DND-41 (cell line): ENCODE measurements around the gene CASP8AP2.
"Not testable (repeated sequence)": the region's sequence is repeated elsewhere in the genome, so short reads cannot be mapped to it uniquely, and the experiment has no call there.

ENCODE experiments used
- ATAC-seq: fragments of 200-7000 bp; cut with Tn5 transposase; 3 replicates; pipeline ENCODE4 v1.9.1; 2021; ENCODE audit warnings: low read depth; ENCODE audit not compliant: insufficient read depth
- DNase-seq: peaks from one replicate; pipeline ENCODE4 v3.0.0-alpha.2; 2020
- H2AFZ ChIP-seq: 2 replicates; pipeline ENCODE4 v1.6.0; 2012; ENCODE audit warnings: low read depth, low read length
- H3K27ac ChIP-seq: 2 replicates; pipeline ENCODE4 v1.5.1; 2012; ENCODE audit warnings: low read length, inconsistent platforms
- H3K27me3 ChIP-seq: fragments of 200-600 bp; sonication (generic); 2 replicates; pipeline ENCODE4 v1.6.0; 2012; ENCODE audit warnings: low read length, mild to moderate bottlenecking, inconsistent platforms; ENCODE audit not compliant: insufficient read depth, poor library complexity
- H3K36me3 ChIP-seq: 2 replicates; pipeline ENCODE4 v1.5.1; 2012; ENCODE audit warnings: low read length, inconsistent platforms; ENCODE audit not compliant: insufficient read depth
- H3K4me1 ChIP-seq: 2 replicates; pipeline ENCODE4 v1.5.1; 2012; ENCODE audit warnings: mild to moderate bottlenecking, low read length; ENCODE audit not compliant: insufficient read depth
- H3K4me2 ChIP-seq: 2 replicates; pipeline ENCODE4 v1.6.0; 2012; ENCODE audit warnings: mild to moderate bottlenecking, moderate library complexity, low read length, inconsistent platforms; ENCODE audit not compliant: insufficient read depth
- H3K4me3 ChIP-seq, 2 experiments: fragments of 200-600 bp in 1 of 2; shearing (Covaris generic) in 1 of 2; 2 replicates each; pipeline ENCODE4 v1.5.1; 2012 to 2016; ENCODE audit warnings: inconsistent platforms in 2 of 2, low read length in 2 of 2, mild to moderate bottlenecking in 2 of 2, low read depth in 1 of 2, moderate library complexity in 1 of 2
- H3K79me2 ChIP-seq: 2 replicates; pipeline ENCODE4 v1.6.0; 2012; ENCODE audit warnings: low read length, inconsistent platforms; ENCODE audit not compliant: insufficient read depth
- H3K9ac ChIP-seq: 2 replicates; pipeline ENCODE4 v1.6.0; 2012; ENCODE audit warnings: low read depth, mild to moderate bottlenecking, inconsistent platforms, low read length, moderate library complexity
- H3K9me3 ChIP-seq: 2 replicates; pipeline ENCODE4 v1.5.1; 2012; ENCODE audit warnings: low read length, moderate library complexity, mild to moderate bottlenecking, inconsistent platforms; ENCODE audit not compliant: insufficient read depth, severe bottlenecking
- H4K20me1 ChIP-seq: 2 replicates; pipeline ENCODE4 v1.6.0; 2012; ENCODE audit warnings: low read length; ENCODE audit not compliant: insufficient read depth
- EZH2 ChIP-seq: IDR thresholded peaks from 3 replicates; pipeline ENCODE4 v1.6.1; 2012; ENCODE audit warnings: borderline replicate concordance, low read depth, mild to moderate bottlenecking, moderate library complexity, low read length, inconsistent platforms; ENCODE audit not compliant: severe bottlenecking
- TF ChIP-seq, protein P1 (sequence below): IDR thresholded peaks from 2 replicates; pipeline ENCODE4 v1.5.1; 2012; ENCODE audit warnings: borderline replicate concordance, low read length, moderate library complexity, mild to moderate bottlenecking; ENCODE audit not compliant: poor library complexity, severe bottlenecking; ENCODE audit errors: extremely low read depth

Gene CASP8AP2

DNA sequence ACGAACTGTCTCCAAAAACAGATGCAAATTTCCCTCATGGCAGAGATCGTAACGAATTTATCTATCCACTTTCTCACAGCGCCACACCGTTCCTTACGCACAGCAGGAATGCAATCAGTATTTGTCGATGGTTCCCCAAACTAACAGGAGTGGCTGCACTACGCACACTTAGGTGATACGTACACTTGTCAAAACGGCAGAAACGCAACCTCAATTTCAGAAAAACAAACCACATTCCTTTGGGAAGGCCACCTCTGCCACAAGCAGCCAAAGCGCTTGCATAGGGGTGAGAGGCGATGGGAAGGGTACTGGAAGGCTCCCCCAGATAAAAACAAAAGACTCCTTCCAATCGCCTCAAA lies 10.7 kb upstream of the CASP8AP2 start:
- Histone ChIP-seq H3K9ac (peak overlapping the region; percentile 73), H3K4me1 (peaks cover 28% of the 10 kb centered on the region), H2AFZ (peak overlapping the region; percentile 97), H3K27me3 (no peaks in the 10 kb centered on the region), H3K4me2 (peak overlapping the region; percentile 81), H3K79me2 (peaks cover 67% of the 10 kb centered on the region), H4K20me1 (peaks cover 28% of the 10 kb centered on the region; the same call in 1 of the 2 replicates), H3K4me3 (peak overlapping the region; percentile 93 to 94), H3K27ac (peak overlapping the region; percentile 89), H3K36me3 (no peaks in the 10 kb centered on the region), H3K9me3 (no peaks in the 10 kb centered on the region)
- DNase-seq (no peak), ATAC-seq (peak; percentile 28)
- no peak for TF ChIP-seq EZH2
- TF ChIP-seq, protein P1, sequence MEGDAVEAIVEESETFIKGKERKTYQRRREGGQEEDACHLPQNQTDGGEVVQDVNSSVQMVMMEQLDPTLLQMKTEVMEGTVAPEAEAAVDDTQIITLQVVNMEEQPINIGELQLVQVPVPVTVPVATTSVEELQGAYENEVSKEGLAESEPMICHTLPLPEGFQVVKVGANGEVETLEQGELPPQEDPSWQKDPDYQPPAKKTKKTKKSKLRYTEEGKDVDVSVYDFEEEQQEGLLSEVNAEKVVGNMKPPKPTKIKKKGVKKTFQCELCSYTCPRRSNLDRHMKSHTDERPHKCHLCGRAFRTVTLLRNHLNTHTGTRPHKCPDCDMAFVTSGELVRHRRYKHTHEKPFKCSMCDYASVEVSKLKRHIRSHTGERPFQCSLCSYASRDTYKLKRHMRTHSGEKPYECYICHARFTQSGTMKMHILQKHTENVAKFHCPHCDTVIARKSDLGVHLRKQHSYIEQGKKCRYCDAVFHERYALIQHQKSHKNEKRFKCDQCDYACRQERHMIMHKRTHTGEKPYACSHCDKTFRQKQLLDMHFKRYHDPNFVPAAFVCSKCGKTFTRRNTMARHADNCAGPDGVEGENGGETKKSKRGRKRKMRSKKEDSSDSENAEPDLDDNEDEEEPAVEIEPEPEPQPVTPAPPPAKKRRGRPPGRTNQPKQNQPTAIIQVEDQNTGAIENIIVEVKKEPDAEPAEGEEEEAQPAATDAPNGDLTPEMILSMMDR = peak; percentile 6

DNA sequence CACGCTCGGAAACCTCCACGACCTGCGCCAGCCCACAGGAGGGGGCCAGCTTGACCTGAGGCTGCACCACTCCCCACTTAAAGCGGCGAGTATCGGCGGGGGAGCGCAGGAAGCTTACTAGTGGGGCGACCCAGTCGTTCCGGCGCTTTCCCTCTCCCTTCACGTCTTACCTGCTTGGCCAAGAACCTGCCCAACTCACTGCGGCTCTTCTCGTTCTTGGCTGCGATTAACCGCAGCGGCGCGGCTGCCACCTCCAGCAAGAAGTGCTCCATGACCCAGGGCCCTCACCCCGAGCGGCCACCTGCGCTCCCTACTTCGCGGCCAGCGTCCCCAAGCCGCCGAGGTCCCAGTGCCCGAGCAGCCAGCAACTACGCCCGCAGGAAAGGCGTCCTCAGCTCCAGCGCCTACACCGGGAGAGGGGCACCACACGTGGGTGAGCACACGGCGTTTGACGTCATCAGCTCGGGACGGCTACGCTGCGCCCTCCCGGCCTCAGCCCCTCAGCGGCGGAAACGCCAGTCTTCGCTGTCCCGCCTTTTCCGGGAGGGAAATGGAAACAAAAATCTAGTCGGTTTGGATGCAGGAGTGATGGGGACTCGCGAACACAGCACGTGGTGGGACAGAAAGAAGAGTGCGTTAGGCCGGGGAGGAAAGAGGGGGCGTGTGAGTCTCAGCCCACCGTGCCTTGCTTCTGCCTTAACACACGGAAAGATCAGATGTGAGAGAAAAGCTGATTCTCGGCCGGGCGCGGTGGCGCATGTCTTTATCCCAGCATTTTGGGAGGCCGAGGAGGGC lies 10.1 kb upstream of the CASP8AP2 start, which contains the start of gene MDN1:
MDN1 (minus strand) TSS at position 459 of the 795 bp plus-strand sequence; CDS start at position 272, 187 bp downstream.
- peak; percentile 92 for DNase-seq
- Histone ChIP-seq H3K9me3 (no peaks in the 10 kb centered on the region), H3K4me1 (peaks cover 28% of the 10 kb centered on the region), H3K27ac (peak within 1 kb of the TSS; percentile 89), H3K27me3 (no peaks in the 10 kb centered on the region), H3K9ac (peak within 1 kb of the TSS; percentile 73), H3K4me3 (peak within 1 kb of the TSS; percentile 93 to 94), H3K36me3 (no peaks in the 10 kb centered on the region), H3K4me2 (peak within 1 kb of the TSS; percentile 81), H4K20me1 (peaks cover 22% of the 10 kb centered on the region; the same call in 1 of the 2 replicates), H3K79me2 (peaks cover 61% of the 10 kb centered on the region), H2AFZ (peak within 1 kb of the TSS; percentile 97)
- ATAC-seq = peak; percentile 97
- no peak for TF ChIP-seq EZH2
- TF ChIP-seq, protein P1 = no peak

DNA sequence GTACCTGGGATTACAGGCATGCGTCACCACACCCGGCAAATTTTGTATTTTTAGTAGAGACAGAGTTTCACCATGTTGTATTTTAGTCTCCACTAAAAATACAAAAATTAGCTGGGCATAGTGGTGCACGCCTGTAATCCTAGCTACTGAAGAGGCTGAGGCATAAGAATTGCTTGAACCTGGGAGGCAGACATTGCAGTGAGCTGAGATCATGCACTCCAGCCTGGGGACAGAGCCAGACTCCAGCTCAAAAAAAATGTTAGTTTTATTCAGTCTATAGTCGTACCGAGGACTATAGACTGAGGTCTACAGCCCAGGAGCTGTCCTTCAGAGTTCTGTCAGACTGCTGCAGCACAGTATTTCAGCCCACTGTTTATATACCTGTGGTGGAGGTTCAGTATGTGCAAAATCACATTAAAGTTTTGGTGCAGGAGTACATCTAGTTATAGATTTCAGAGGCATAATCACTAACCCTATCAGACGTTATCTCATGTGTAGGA lies 3.6 kb upstream of the CASP8AP2 start:
- no peak for TF ChIP-seq EZH2
- TF ChIP-seq, protein P1 = no peak
- Histone ChIP-seq H3K79me2 (peaks cover 25% of the 10 kb centered on the region), H3K9ac (no peak overlapping the region), H3K4me1 (peaks cover 22% of the 10 kb centered on the region), H3K27me3 (no peaks in the 10 kb centered on the region), H2AFZ (no peak overlapping the region), H3K9me3 (no peaks in the 10 kb centered on the region), H3K4me2 (no peak overlapping the region), H3K27ac (no peak overlapping the region), H3K36me3 (peaks cover 2% of the 10 kb centered on the region), H3K4me3 (no peak overlapping the region), H4K20me1 (peaks cover under 1% of the 10 kb centered on the region; the same call in 1 of the 2 replicates)
- no peak for ATAC-seq
- DNase-seq = no peak

DNA sequence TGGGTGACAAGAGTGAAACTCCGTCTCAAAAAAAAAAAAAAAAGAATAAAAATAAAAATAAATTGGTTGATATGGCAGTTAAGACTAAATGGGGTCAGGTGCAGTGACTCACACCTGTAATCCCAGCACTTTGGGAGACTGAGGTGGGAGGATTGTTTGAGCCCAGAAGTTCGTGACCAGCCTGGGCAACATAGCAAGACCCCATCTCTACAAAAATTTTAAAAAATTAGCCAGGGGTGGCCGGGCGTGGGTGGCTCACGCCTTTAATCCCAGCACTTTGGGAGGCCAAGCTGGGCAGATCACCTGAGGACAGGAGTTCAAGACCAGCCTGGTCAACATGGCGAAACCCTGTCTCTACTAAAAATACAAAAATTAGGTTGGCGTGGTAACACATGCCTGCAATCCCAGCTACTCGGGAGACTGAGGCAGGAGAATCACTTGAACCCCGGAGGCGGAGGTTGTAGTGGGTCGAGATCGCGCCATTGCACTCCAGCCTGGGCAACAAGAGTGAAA lies 1.1 kb upstream of the CASP8AP2 start:
- peak overlapping the region; percentile 60 to 90 for H3K4me3 ChIP-seq
- H3K36me3 ChIP-seq = peaks cover 25% of the 10 kb centered on the region
- peaks cover 47% of the 10 kb centered on the region for H3K79me2 ChIP-seq
- not testable (repeated sequence) for ATAC-seq, H3K9me3 ChIP-seq, DNase-seq, H3K27me3 ChIP-seq, H4K20me1 ChIP-seq
- peaks cover 32% of the 10 kb centered on the region for H3K4me1 ChIP-seq
- H3K4me2 ChIP-seq = peak overlapping the region; percentile 82
- peak overlapping the region; percentile 92 for H2AFZ ChIP-seq
- peak overlapping the region; percentile 78 for H3K9ac ChIP-seq
- H3K27ac ChIP-seq = peak overlapping the region; percentile 88
